NCI-H1105 (cell line): ENCODE results near the gene MFSD12.
A peak's percentile ranks its signal among the peaks of the same experiment; 100 is the strongest.
"Not testable (repeated sequence)": the region's sequence is repeated elsewhere in the genome, so short reads cannot be mapped to it uniquely, and the experiment has no call there.

Experiments used
- DNase-seq: peaks from one replicate; lab custom pipeline; 2025; lab: John Stamatoyannopoulos, UW

Gene MFSD12

GRCh38 chr19:3522421-3523360 is 34.7 kb downstream of the MFSD12 start:
- no peak for DNase-seq

GRCh38 chr19:3521104-3521445 is 36.3 kb downstream of the MFSD12 start:
- DNase-seq: no peak

GRCh38 chr19:3520166-3521103 is 37.0 kb downstream of the MFSD12 start:
- no peak for DNase-seq

- DNase-seq: no peak
Observed at GRCh38 chr19:3519126-3519525, 38.3 kb downstream of the MFSD12 start.

- no peak for DNase-seq
Observed at GRCh38 chr19:3518659-3519058, 38.7 kb downstream of the MFSD12 start.

- no peak for DNase-seq
Observed at GRCh38 chr19:3518255-3518654, 39.1 kb downstream of the MFSD12 start.

- DNase-seq: no peak
Observed at GRCh38 chr19:3517638-3518037, 39.7 kb downstream of the MFSD12 start.

GRCh38 chr19:3516675-3517207 is 40.6 kb downstream of the MFSD12 start:
- peak; percentile 33 for DNase-seq

GRCh38 chr19:3515891-3516422 is 41.4 kb downstream of the MFSD12 start:
- DNase-seq: no peak

GRCh38 chr19:3514930-3515329 is 42.5 kb downstream of the MFSD12 start:
- DNase-seq: no peak

- DNase-seq: no peak
Observed at GRCh38 chr19:3513229-3514140, 43.9 kb downstream of the MFSD12 start.

- no peak for DNase-seq
Observed at GRCh38 chr19:3512562-3513228, 44.7 kb downstream of the MFSD12 start.

GRCh38 chr19:3511506-3512251 is 45.7 kb downstream of the MFSD12 start:
- DNase-seq: no peak

- DNase-seq: no peak
Observed at GRCh38 chr19:3510727-3511126, 46.7 kb downstream of the MFSD12 start.

GRCh38 chr19:3509566-3509989 is 47.8 kb downstream of the MFSD12 start:
- no peak for DNase-seq

GRCh38 chr19:3508771-3509535 is 48.4 kb downstream of the MFSD12 start:
- no peak for DNase-seq

GRCh38 chr19:3508121-3508661 is 49.2 kb downstream of the MFSD12 start:
- not testable (repeated sequence) for DNase-seq

- DNase-seq: no peak
Observed at GRCh38 chr19:3507371-3508120, 49.8 kb downstream of the MFSD12 start.
